NCI-H748 treated with DMSO at 0.1 percent for 48 hours (cell line): ENCODE measurements around the gene NR2F1.

Experiments used
- DNase-seq: peaks from one replicate; lab custom pipeline; 2025; lab: John Stamatoyannopoulos, UW

The NR2F1 gene

GRCh38 chr5:93577854-93578812 lies 4.9 kb upstream of the NR2F1 start:
- no peak for DNase-seq

- DNase-seq: no peak
These were observed 4.0 kb upstream of the NR2F1 start for GRCh38 chr5:93578813-93579691.

GRCh38 chr5:93579692-93580062 lies 3.3 kb upstream of the NR2F1 start:
- peak; percentile 51 for DNase-seq

GRCh38 chr5:93580063-93580926 lies 2.7 kb upstream of the NR2F1 start:
- no peak for DNase-seq

DNA sequence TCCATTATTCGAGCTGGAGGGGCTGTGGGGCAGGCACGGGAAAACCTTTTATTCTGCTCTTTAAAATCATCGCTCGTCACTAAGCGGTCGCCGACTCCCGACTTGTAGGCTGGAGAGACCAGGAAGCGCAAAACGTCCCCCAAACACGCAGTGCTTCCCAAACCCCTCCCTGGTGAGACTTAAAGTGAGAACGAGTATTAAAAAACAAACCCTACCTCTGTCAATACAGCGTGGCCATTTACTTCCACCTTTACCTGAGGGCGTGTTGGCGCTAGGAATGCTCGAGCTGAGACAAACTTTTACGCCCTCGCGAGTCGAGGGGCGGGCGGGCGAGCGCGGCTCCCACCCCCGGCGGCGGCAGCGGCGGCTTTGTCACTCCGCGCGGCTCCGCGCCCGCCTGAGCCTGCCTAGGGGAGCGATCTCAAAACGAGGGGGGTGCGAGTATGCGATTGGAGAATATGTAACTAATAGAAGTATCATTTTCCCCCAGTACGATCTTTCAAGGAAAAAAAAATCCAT lies 2.0 kb upstream of the NR2F1 start, which contains the start of gene NR2F1-AS1:
Gene NR2F1-AS1, minus strand, starts transcription at position 293 of the 519 bp plus-strand sequence.
- DNase-seq: peak; percentile 75

DNA sequence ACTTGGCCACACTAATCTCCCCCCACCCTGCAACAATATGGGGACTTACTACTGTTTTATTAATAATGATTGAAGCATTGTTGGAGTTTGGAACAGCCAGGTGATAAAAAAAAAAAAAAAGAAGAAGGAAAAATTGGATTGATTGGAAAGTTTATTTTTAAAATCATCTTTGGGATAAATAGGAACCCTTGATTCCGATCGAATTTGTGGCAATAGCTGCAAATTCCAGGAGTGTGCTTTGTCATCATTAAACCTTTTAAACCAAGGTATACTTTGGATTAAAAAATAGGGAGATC lies 907 bp upstream of the NR2F1 start:
- DNase-seq: peak; percentile 64

DNA sequence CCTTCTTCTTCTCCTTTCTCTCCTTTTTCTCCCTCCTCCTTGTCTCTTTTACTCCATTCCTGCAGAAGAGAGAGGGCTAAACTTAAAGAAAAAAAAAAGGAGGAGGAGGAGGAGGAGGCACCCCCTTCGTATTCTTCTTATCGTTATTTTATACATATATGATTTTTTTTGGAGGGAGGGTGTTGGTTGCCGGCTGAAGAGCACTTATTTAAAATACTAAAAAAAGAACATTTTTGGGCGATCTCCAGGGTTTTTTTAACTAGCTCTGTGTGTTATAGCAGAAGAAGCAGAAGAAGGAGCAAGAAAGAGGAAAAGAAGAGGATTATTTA lies 381 bp downstream of the NR2F1 start:
- DNase-seq: no peak

GRCh38 chr5:93583768-93584595 lies 960 bp downstream of the NR2F1 start:
- DNase-seq: no peak

GRCh38 chr5:93584596-93585040 lies 1.6 kb downstream of the NR2F1 start:
- no peak for DNase-seq

- DNase-seq: no peak
These were observed 2.2 kb downstream of the NR2F1 start for GRCh38 chr5:93585041-93585766.

DNA sequence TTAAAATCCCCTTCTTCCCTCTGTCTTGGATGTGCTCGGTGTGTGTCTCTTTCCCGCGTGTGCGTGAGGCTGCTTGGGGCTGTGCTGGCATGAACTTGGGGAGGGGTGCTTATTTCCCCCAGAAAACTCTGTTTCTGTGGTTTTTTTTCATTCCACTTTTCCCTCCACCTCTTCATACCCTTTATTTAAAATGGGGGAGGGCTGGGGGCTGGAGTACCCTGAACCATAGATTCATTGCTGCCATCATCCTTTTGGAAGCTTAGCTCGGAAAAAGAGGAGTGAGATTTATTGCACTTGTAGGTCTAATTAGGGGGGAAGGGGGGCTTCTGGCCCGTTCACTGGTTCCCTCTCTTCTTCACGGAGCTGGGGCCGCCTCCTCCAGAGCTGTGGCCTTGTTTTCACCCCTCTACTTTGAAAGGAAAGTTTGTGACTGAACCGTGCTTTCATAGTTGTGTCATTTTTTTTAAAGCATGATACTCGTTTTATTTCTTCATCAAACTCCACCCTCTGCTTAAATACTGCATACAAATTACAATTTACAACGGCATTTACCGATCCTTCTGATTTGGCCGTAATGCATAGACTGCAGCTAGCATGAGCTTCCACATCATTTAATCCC lies 2.9 kb downstream of the NR2F1 start:
- DNase-seq: peak; percentile 69

DNA sequence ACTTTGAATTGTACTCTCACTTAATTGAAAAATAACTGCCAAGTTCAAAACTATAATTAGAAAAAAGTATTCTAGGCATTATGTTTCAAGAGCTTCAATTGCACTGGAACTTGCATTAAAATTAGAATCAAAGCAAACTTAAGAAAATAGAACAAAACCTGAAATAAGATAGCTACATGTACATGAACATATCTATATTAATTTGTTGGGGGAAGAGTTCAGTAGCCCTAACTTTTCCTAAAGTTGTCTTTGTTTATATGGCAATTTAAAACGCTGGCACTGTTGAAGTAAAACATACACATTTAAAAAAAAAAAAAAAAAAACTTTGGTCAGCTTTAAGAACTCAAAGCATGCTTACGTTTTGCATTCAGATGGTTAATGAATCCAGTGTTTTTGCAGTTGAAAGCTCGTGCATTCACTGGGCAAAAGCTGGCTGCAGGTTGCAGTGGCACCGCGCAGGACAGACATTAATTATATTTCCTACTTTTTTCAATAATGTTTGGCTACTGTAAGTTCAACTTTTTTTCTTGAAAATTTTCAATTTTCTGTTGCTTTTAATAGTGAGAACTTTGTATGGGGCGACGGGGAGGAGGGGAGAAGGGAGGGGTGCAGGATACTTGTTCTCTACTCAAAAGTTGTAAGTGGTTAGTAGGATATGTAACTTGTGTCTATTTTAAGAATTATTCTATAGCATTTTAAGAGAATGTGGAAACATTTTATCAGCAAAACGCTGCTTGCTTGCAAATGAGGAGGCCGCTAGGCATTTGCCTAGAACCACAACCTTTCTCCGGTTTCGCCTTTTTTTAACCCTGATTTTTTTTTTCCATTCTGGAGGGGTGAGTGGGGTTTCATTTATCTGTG lies 3.9 kb downstream of the NR2F1 start:
- no peak for DNase-seq

GRCh38 chr5:93587597-93588351 lies 4.8 kb downstream of the NR2F1 start:
- DNase-seq: peak; percentile 39

DNA sequence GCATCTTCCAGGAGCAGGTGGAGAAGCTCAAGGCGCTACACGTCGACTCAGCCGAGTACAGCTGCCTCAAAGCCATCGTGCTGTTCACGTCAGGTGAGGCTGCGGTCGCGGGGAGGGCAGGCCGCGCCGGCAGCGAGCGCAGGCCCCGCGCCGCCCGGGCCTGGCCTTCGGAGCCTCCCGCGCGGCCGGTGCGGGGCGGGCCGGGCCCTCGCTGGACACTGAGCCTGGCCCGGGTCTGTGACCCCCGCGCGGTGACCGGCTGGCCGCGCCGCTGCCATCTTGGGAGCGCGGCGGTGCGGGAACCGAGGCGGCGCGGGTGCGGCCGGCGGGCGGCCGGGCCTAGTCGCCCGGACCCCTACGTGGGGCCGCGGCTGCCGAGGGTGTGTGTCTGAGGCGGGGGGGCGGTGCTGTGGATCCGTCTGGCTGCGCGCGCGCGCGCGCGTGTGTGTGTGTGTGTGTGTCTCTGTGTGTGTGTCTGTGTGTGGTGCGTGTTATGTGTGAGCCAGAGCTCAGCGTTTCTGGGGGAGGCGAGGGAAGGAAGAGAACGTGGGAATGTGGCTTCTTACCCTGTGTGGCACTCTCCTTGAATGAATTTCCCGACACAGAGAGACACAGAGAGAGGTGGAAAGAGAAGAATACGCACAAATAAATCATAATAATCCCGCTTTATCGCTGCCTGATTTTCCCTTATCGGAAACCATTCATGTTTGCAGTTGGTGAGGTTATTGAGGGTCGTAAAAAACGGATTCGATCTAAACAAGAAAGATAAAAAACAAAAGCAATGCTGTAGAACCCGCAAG lies 5.5 kb downstream of the NR2F1 start:
- DNase-seq: no peak

DNA sequence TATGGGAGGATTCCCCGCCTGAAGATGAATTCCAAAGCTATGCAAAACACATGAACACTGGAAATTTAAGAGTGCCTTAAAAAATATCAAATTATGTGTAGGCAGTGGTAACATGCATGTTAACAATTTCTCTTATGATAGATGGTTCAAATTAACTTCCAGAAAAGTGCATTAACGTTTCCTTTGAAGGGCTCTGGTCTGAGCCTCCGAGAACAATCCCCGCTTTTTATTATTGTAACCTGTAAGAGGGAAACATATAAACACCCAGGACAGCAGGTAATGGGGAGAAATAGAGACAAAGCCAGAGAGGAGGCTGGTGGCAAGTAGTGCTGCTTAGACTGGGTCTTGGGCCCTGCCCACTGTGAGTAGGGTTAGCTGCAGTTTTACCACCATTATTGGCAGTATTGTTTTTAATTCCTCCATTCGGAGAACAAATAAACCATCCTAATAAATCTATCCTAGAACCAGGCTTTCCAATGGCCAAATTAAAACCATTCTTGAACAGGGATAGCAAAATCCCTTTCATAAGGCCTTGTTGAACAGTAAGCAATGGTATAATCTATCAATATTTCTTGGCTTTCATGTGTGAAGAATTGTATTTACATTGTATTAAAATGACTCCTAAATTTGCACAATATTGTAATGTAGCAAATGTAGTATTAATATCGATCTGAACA lies 6.3 kb downstream of the NR2F1 start:
- DNase-seq: peak; percentile 36

GRCh38 chr5:93589829-93590215 lies 6.8 kb downstream of the NR2F1 start:
- DNase-seq: no peak

- no peak for DNase-seq
These were observed 7.5 kb downstream of the NR2F1 start for GRCh38 chr5:93590493-93590892.
